Measurements from ENCODE around the gene RAPSN. TPM values are rescaled to one million over a fixed set of nuclear protein-coding genes. Genes with fewer than 3 reads are reported as not detected.
A peak's percentile ranks its signal among the peaks of the same experiment; 100 is the strongest.

The RAPSN gene
- total RNA-seq: not detected

- DNase-seq: no peak
Measured at GRCh38 chr11:47448566-47449427, at the start of gene RAPSN. RAPSN (minus strand) TSS chr11:47449136; CDS start chr11:47448964, 172 bp downstream.

GRCh38 chr11:47498149-47498548, 49.2 kb upstream of the RAPSN start:
- DNase-seq: no peak

- no peak for DNase-seq
Measured at GRCh38 chr11:47496808-47497207, 47.9 kb upstream of the RAPSN start.

GRCh38 chr11:47495856-47496217, 46.9 kb upstream of the RAPSN start:
- no peak for DNase-seq

- DNase-seq: no peak
Measured at GRCh38 chr11:47495011-47495855, 46.3 kb upstream of the RAPSN start.

GRCh38 chr11:47489395-47489755, 40.4 kb upstream of the RAPSN start:
- DNase-seq: no peak

GRCh38 chr11:47488674-47489394, 39.9 kb upstream of the RAPSN start:
- no peak for DNase-seq

GRCh38 chr11:47488111-47488510, 39.2 kb upstream of the RAPSN start:
- DNase-seq: no peak

- DNase-seq: no peak
Measured at GRCh38 chr11:47487421-47487820, 38.5 kb upstream of the RAPSN start.

- no peak for DNase-seq
Measured at GRCh38 chr11:47485107-47485506, 36.2 kb upstream of the RAPSN start.

GRCh38 chr11:47483457-47483856, 34.5 kb upstream of the RAPSN start:
- no peak for DNase-seq

- DNase-seq: no peak
Measured at GRCh38 chr11:47480762-47481161, 31.8 kb upstream of the RAPSN start.

- DNase-seq: no peak
Measured at GRCh38 chr11:47478651-47479329, 29.9 kb upstream of the RAPSN start.

GRCh38 chr11:47477753-47478152, 28.8 kb upstream of the RAPSN start:
- no peak for DNase-seq

- no peak for DNase-seq
Measured at GRCh38 chr11:47477323-47477722, 28.4 kb upstream of the RAPSN start.

- no peak for DNase-seq
Measured at GRCh38 chr11:47470671-47471070, 21.7 kb upstream of the RAPSN start.

- no peak for DNase-seq
Measured at GRCh38 chr11:47469361-47470179, 20.6 kb upstream of the RAPSN start.

GRCh38 chr11:47468598-47469214, 19.8 kb upstream of the RAPSN start:
- no peak for DNase-seq

- no peak for DNase-seq
Measured at GRCh38 chr11:47467357-47467756, 18.4 kb upstream of the RAPSN start.

GRCh38 chr11:47466701-47467250, 17.8 kb upstream of the RAPSN start:
- DNase-seq: peak; percentile 70

GRCh38 chr11:47466201-47466600, 17.3 kb upstream of the RAPSN start:
- no peak for DNase-seq

Data from occipital lobe (tissue), 2 donors.